ENCODE measurements around the gene FGFR2.

GRCh38 chr10:121465215-121465614 lies 133.0 kb downstream of the FGFR2 start:
- TF ChIP-seq CTCF (IDR thresholded peaks at IDR 0.05) (no peak), POLR2A (IDR thresholded peaks at IDR 0.05) (no peak), POLR2AphosphoS5 (IDR thresholded peaks at IDR 0.05) (no peak)
